ENCODE data around the gene SARM1.

DNA sequence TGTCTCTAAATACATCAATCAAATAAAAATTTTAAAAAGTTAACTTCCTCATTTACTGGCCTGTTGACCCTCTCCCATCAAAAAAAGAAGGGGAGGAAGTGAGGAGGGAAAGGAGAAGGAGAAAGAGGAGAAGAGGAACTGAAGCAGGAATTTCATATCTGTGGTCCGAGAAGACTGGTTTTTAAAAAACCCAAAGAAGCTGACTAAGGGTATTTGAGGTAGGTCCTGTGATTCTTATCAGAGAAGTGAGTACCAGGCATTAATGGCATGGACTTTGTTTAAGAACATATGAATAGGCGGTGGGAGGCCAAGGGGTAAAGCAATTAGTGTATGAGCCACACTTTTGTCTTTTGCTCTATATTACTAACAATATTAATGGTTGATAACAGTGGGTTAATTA lies 32.5 kb downstream of the SARM1 start:
- TF ChIP-seq, protein P1, sequence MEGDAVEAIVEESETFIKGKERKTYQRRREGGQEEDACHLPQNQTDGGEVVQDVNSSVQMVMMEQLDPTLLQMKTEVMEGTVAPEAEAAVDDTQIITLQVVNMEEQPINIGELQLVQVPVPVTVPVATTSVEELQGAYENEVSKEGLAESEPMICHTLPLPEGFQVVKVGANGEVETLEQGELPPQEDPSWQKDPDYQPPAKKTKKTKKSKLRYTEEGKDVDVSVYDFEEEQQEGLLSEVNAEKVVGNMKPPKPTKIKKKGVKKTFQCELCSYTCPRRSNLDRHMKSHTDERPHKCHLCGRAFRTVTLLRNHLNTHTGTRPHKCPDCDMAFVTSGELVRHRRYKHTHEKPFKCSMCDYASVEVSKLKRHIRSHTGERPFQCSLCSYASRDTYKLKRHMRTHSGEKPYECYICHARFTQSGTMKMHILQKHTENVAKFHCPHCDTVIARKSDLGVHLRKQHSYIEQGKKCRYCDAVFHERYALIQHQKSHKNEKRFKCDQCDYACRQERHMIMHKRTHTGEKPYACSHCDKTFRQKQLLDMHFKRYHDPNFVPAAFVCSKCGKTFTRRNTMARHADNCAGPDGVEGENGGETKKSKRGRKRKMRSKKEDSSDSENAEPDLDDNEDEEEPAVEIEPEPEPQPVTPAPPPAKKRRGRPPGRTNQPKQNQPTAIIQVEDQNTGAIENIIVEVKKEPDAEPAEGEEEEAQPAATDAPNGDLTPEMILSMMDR (IDR thresholded peaks at IDR 0.05): no peak
- TF ChIP-seq POLR2A (IDR thresholded peaks at IDR 0.05): no peak

Data from thyroid gland (tissue), 4 donors.